Osteoblast (primary cell): ENCODE measurements around the gene HSD11B2. TPM values are rescaled to one million over a fixed set of nuclear protein-coding genes. Genes with fewer than 3 reads are reported as not detected.

Experiments used
- DNase-seq: peaks from one replicate; pipeline ENCODE4 v3.0.0; 2011; ENCODE audit warnings: low spot score, mixed read lengths; ENCODE audit not compliant: insufficient read length; ENCODE audit errors: missing footprints
- H2AFZ ChIP-seq: 2 replicates; pipeline ENCODE4 v1.6.0; 2011; ENCODE audit warnings: mild to moderate bottlenecking, low read length
- H3K27ac ChIP-seq: 2 replicates; pipeline ENCODE4 v1.5.1; 2011; ENCODE audit warnings: mild to moderate bottlenecking, low read depth, low read length, moderate library complexity
- H3K27me3 ChIP-seq: 2 replicates; pipeline ENCODE4 v1.6.0; 2012; ENCODE audit warnings: mild to moderate bottlenecking, control low read depth, inconsistent platforms, low read length, moderate library complexity; ENCODE audit not compliant: insufficient read depth
- H3K36me3 ChIP-seq: 2 replicates; pipeline ENCODE4 v1.5.1; 2011; ENCODE audit warnings: mild to moderate bottlenecking, low read length, control low read depth, moderate library complexity; ENCODE audit not compliant: insufficient read depth
- H3K4me1 ChIP-seq: 2 replicates; pipeline ENCODE4 v1.5.1; 2011; ENCODE audit warnings: mild to moderate bottlenecking, low read length, control low read depth, moderate library complexity; ENCODE audit not compliant: insufficient read depth
- H3K4me2 ChIP-seq: 2 replicates; pipeline ENCODE4 v1.6.0; 2011; ENCODE audit warnings: mild to moderate bottlenecking, low read length; ENCODE audit not compliant: insufficient read depth
- H3K4me3 ChIP-seq: fragments of 200-600 bp; sonication (generic); 3 replicates; pipeline ENCODE4 v1.5.1; 2012; ENCODE audit warnings: mild to moderate bottlenecking, low read length, inconsistent platforms; ENCODE audit not compliant: insufficient read depth
- H3K79me2 ChIP-seq: 2 replicates; pipeline ENCODE4 v1.6.0; 2012; ENCODE audit warnings: mild to moderate bottlenecking, low read length, control low read depth, inconsistent platforms; ENCODE audit not compliant: insufficient read depth
- H3K9me3 ChIP-seq: 2 replicates; pipeline ENCODE4 v1.5.1; 2011; ENCODE audit warnings: low read depth, low read length, control low read depth
- H4K20me1 ChIP-seq: 2 replicates; pipeline ENCODE4 v1.6.0; 2012; ENCODE audit warnings: mild to moderate bottlenecking, low read length, control low read depth; ENCODE audit not compliant: insufficient read depth
- CTCF ChIP-seq: IDR thresholded peaks from 2 replicates; pipeline ENCODE4 v1.5.1; 2011; ENCODE audit warnings: mild to moderate bottlenecking, low read depth, low read length, moderate library complexity; ENCODE audit errors: extremely low read depth
- total RNA-seq: library from RNA; depleted of rRNA; stranded (reverse); fragments of >200 nt; gene quantifications from 2 replicates; pipeline ENCODE4 v1.2.3, GENCODE V29; 2012

The HSD11B2 gene
- total RNA-seq, 1 donor, result not detected

- peaks cover 95% of the 10 kb centered on the region for H4K20me1 ChIP-seq
- no peak for TF ChIP-seq CTCF
- H3K27ac ChIP-seq, result peak overlapping the region; percentile 24
- no peaks in the 10 kb centered on the region for H3K9me3 ChIP-seq
- H3K27me3 ChIP-seq, result no peaks in the 10 kb centered on the region
- no peak overlapping the region for H3K4me3 ChIP-seq
- H3K36me3 ChIP-seq, result peaks cover 8% of the 10 kb centered on the region
- H3K4me2 ChIP-seq, result no peak overlapping the region
- peak; percentile 73 for DNase-seq
- no peak overlapping the region for H2AFZ ChIP-seq
- H3K4me1 ChIP-seq, result peaks cover 41% of the 10 kb centered on the region
- peaks cover 90% of the 10 kb centered on the region for H3K79me2 ChIP-seq
These were observed 26.7 kb downstream of the HSD11B2 start for GRCh38 chr16:67457611-67458010.

- H3K4me1 ChIP-seq, result peaks cover 41% of the 10 kb centered on the region
- no peaks in the 10 kb centered on the region for H3K27me3 ChIP-seq
- peak; percentile 89 for DNase-seq
- H3K79me2 ChIP-seq, result peaks cover 90% of the 10 kb centered on the region
- no peak overlapping the region for H2AFZ ChIP-seq
- peaks cover 94% of the 10 kb centered on the region for H4K20me1 ChIP-seq
- H3K9me3 ChIP-seq, result no peaks in the 10 kb centered on the region
- peaks cover 3% of the 10 kb centered on the region for H3K36me3 ChIP-seq
- no peak overlapping the region for H3K4me2 ChIP-seq
- no peak overlapping the region for H3K4me3 ChIP-seq
- TF ChIP-seq CTCF, result no peak
- peak overlapping the region; percentile 24 for H3K27ac ChIP-seq
These were observed 27.3 kb downstream of the HSD11B2 start for GRCh38 chr16:67458121-67458641.

- H2AFZ ChIP-seq, result no peak overlapping the region
- H3K79me2 ChIP-seq, result peaks cover 90% of the 10 kb centered on the region
- no peak for TF ChIP-seq CTCF
- H4K20me1 ChIP-seq, result peaks cover 91% of the 10 kb centered on the region
- H3K4me3 ChIP-seq, result no peak overlapping the region
- H3K9me3 ChIP-seq, result no peaks in the 10 kb centered on the region
- DNase-seq, result peak; percentile 86
- peaks cover 41% of the 10 kb centered on the region for H3K4me1 ChIP-seq
- H3K4me2 ChIP-seq, result no peak overlapping the region
- no peaks in the 10 kb centered on the region for H3K36me3 ChIP-seq
- H3K27me3 ChIP-seq, result no peaks in the 10 kb centered on the region
- H3K27ac ChIP-seq, result peak overlapping the region; percentile 0
These were observed 28.3 kb downstream of the HSD11B2 start for GRCh38 chr16:67459066-67459860.

GRCh38 chr16:67459861-67460150 lies 28.9 kb downstream of the HSD11B2 start:
- peak overlapping the region; percentile 35 for H3K27ac ChIP-seq
- no peak overlapping the region for H3K4me3 ChIP-seq
- peaks cover 41% of the 10 kb centered on the region for H3K4me1 ChIP-seq
- H3K27me3 ChIP-seq, result no peaks in the 10 kb centered on the region
- H4K20me1 ChIP-seq, result peaks cover 92% of the 10 kb centered on the region
- H2AFZ ChIP-seq, result no peak overlapping the region
- no peak overlapping the region for H3K4me2 ChIP-seq
- H3K36me3 ChIP-seq, result no peaks in the 10 kb centered on the region
- no peak for TF ChIP-seq CTCF
- peaks cover 90% of the 10 kb centered on the region for H3K79me2 ChIP-seq
- H3K9me3 ChIP-seq, result no peaks in the 10 kb centered on the region
- DNase-seq, result no peak
